Breast epithelium (tissue), 4 donors: Measurements from ENCODE around the gene OPRPN. TPM values are rescaled to one million over a fixed set of nuclear protein-coding genes. Genes with fewer than 3 reads are reported as not detected.

Source experiments
- DNase-seq, 2 donors: peaks; one replicate each; pipeline ENCODE4 v3.0.0-alpha.2; 2019; ENCODE audit warnings: low spot score in 2 of 2
- H3K27ac ChIP-seq, 2 donors: fragments of 200-600 bp; sonication (generic) in 1 of 2; one replicate each; pipeline ENCODE4 v1.5.1; 2016 to 2019; ENCODE audit warnings: mild to moderate bottlenecking in 1 of 2
- H3K27me3 ChIP-seq, 2 donors: fragments of 200-600 bp; sonication (generic) in 1 of 2; one replicate each; pipeline versions ENCODE4 v1.5.1 to v1.6.0; 2017 to 2019; ENCODE audit warnings: control low read depth in 1 of 2, mild to moderate bottlenecking in 1 of 2
- H3K36me3 ChIP-seq: fragments of 200-600 bp; one replicate; pipeline ENCODE4 v1.5.1; 2019
- H3K4me1 ChIP-seq, 2 donors: fragments of 200-600 bp; sonication (generic); one replicate each; pipeline ENCODE4 v1.5.1; 2016 to 2019; ENCODE audit warnings: control low read depth in 1 of 2
- H3K4me3 ChIP-seq, 3 donors: fragments of 200-600 bp; sonication (generic); 1 replicate in 2 of 3; 2 replicates in 1 of 3; pipeline ENCODE4 v1.5.1; 2016 to 2019; ENCODE audit warnings: mild to moderate bottlenecking in 3 of 3, moderate library complexity in 2 of 3
- H3K9me3 ChIP-seq, 2 donors: fragments of 200-600 bp; sonication (generic) in 1 of 2; one replicate each; pipeline ENCODE4 v1.5.1; 2016 to 2019; ENCODE audit warnings: control low read depth in 1 of 2
- CTCF ChIP-seq, 3 donors: fragments of 450-650 bp; IDR thresholded peaks; one replicate each; pipeline ENCODE4 v1.5.1; 2016 to 2017; ENCODE audit warnings: antibody characterized with exemption in 3 of 3, mild to moderate bottlenecking in 3 of 3, moderate library complexity in 3 of 3
- POLR2A ChIP-seq: fragments of 450-650 bp; IDR thresholded peaks from one replicate; pipeline ENCODE4 v1.6.1; 2016; ENCODE audit warnings: antibody characterized with exemption, mild to moderate bottlenecking, moderate library complexity
- POLR2AphosphoS5 ChIP-seq, 3 donors: sonication (generic); formaldehyde crosslinking; IDR thresholded peaks; one replicate each; pipeline ENCODE4 v1.6.1; 2017; ENCODE audit warnings: antibody characterized with exemption in 3 of 3
- intact Hi-C: fragments of 100-400 bp; cut with DNase I; formaldehyde crosslinking; loops from one replicate; pipeline ENCODE4 v1.15.1; 2023; ENCODE audit warnings: low total_unique reads
- total RNA-seq, 3 donors: library from RNA; depleted of rRNA; stranded (reverse); fragments of >200 nt; gene quantifications; one replicate each; pipeline ENCODE4 v1.1.0, GENCODE V29; 2016

The OPRPN gene
- total RNA-seq, 3 donors from 2014 or later, result 1.0 TPM; not detected in 2

GRCh38 chr4:70449220-70449619 lies 51.5 kb downstream of the OPRPN start:
- no peaks in the 10 kb centered on the region for H3K9me3 ChIP-seq
- no peaks in the 10 kb centered on the region for H3K4me1 ChIP-seq
- H3K27ac ChIP-seq, result no peak overlapping the region
- H3K27me3 ChIP-seq, result no peaks in the 10 kb centered on the region
- intact Hi-C loops, result no loop called here
- H3K36me3 ChIP-seq, result no peaks in the 10 kb centered on the region
- TF ChIP-seq POLR2A (no peak), CTCF (IDR thresholded peaks at IDR 0.05) (no peak), POLR2AphosphoS5 (IDR thresholded peaks at IDR 0.05) (no peak)
- DNase-seq, result no peak
- no peak overlapping the region for H3K4me3 ChIP-seq

- Histone ChIP-seq H3K27me3 (no peaks in the 10 kb centered on the region), H3K27ac (no peak overlapping the region), H3K9me3 (no peaks in the 10 kb centered on the region), H3K4me1 (no peaks in the 10 kb centered on the region), H3K36me3 (no peaks in the 10 kb centered on the region), H3K4me3 (no peak overlapping the region)
- TF ChIP-seq POLR2A (no peak), CTCF (IDR thresholded peaks at IDR 0.05) (no peak), POLR2AphosphoS5 (IDR thresholded peaks at IDR 0.05) (no peak)
- no peak for DNase-seq
- intact Hi-C loops, result no loop called here
Measured at GRCh38 chr4:70452946-70453345, 55.2 kb downstream of the OPRPN start.

Other genes starting within 250 kb of the OPRPN start
- not detected for gene PRR27, start 243.7 kb upstream of the OPRPN start, total RNA-seq
- gene ODAM, start 202.2 kb upstream of the OPRPN start, total RNA-seq, result 1 to 10 TPM in 1 of 3 donors, not detected in 2; 1.2 TPM
- 10 to 100 TPM in 2 of 3 donors, not detected in 1; 13.4 to 78.2 TPM for gene FDCSP, start 171.8 kb upstream of the OPRPN start, total RNA-seq
- 1 to 10 TPM in 1 of 3 donors, under 1 TPM in 1, not detected in 1; 0.66 to 4.1 TPM for gene CSN3, start 155.3 kb upstream of the OPRPN start, total RNA-seq
- gene CABS1, start 63.0 kb upstream of the OPRPN start, total RNA-seq, result not detected
- not detected for gene SMR3A, start 37.2 kb upstream of the OPRPN start, total RNA-seq
- not detected for gene SMR3B, start 14.8 kb upstream of the OPRPN start, total RNA-seq
- gene MUC7, start 74.3 kb downstream of the OPRPN start, total RNA-seq, result not detected
- not detected for gene AMTN, start 120.6 kb downstream of the OPRPN start, total RNA-seq
- gene AMBN, start 194.3 kb downstream of the OPRPN start, total RNA-seq, result not detected
- gene ENAM, start 230.8 kb downstream of the OPRPN start, total RNA-seq, result under 1 TPM in 1 of 3 donors, not detected in 2; 0.32 TPM